Measurements from ENCODE around the gene GNAQ. TPM values are rescaled to one million over a fixed set of nuclear protein-coding genes. Genes with fewer than 3 reads are reported as not detected.

GNAQ gene
- polyA plus RNA-seq, 1 of the 3 experiments (the other 2 are of a cell fraction), result 20.9 TPM

- peak in 1 of 2 experiments; percentile 91; a peak in 2 of 4 replicates for TF ChIP-seq EP300 (IDR thresholded peaks at IDR 0.05; ENCODE audit: borderline replicate concordance in 1 of 2, low read depth in 1 of 2, low read length in 1 of 2)
- TF ChIP-seq PBX3 (IDR thresholded peaks at IDR 0.05), result no peak
- no peak for TF ChIP-seq POLR2AphosphoS5 (IDR thresholded peaks at IDR 0.05; ENCODE audit: low read depth, low read length)
- peak; percentile 48 for TF ChIP-seq CTCF (IDR thresholded peaks at IDR 0.05)
- TF ChIP-seq EZH2phosphoT487 (IDR thresholded peaks at IDR 0.05; ENCODE audit: borderline replicate concordance, low read depth), result no peak
- TF ChIP-seq SMC3 (IDR thresholded peaks at IDR 0.05; ENCODE audit: low read depth, low read length), result no peak
- TF ChIP-seq TCF12 (IDR thresholded peaks at IDR 0.05), result peak; percentile 37; the same call in 1 of the 2 replicates
- TF ChIP-seq FOSL2 (IDR thresholded peaks at IDR 0.05; ENCODE audit: borderline replicate concordance, low read depth), result no peak
Measured at GRCh38 chr9:77896938-77897667, 134.5 kb downstream of the GNAQ start (continued).

- Histone ChIP-seq H3K36me3 (replicated peaks in 1 of 2; ENCODE audit: control insufficient read depth in 1 of 2, insufficient read depth in 2 of 2, low read length in 1 of 2) (peaks cover 0 to 5% of the 10 kb centered on the region in 2 experiments), H4K20me1 (ENCODE audit: insufficient read depth) (peaks cover 21% of the 10 kb centered on the region), H3K4me2 (0 out of 2 replicates have a peak overlapping the region, but pooled peaks have one; percentile 15), H3K27me3 (ENCODE audit: insufficient read depth) (no peaks in the 10 kb centered on the region), H3K4me3 (ENCODE audit: low read depth in 2 of 2, low read length in 1 of 2) (no peak overlapping the region), H2AFZ (ENCODE audit: low read depth) (no peak overlapping the region), H3K9ac (no peak overlapping the region), H3K4me1 (ENCODE audit: control insufficient read depth in 1 of 2, insufficient read depth in 2 of 2, low read depth in 1 of 2, low read length in 1 of 2) (peaks cover 24 to 27% of the 10 kb centered on the region in 2 experiments; a peak in 3 of 4 replicates), H3K9me3 (no peaks in the 10 kb centered on the region), H3K27ac (ENCODE audit: low read depth in 2 of 2, low read length in 1 of 2) (peak overlapping the region; percentile 1 to 83; a peak in 3 of 4 replicates), H3F3A (replicated peaks; ENCODE audit: insufficient read depth) (peaks cover 15% of the 10 kb centered on the region), H3K9me2 (no peaks in the 10 kb centered on the region), H3K79me2 (ENCODE audit: insufficient read depth) (peaks cover 25% of the 10 kb centered on the region)
- CTCF ChIA-PET, result interaction anchor here (0.7 to 3.1 kb wide), 36 partner anchors 9 to 464 kb away, joined by 3 to 35 read pairs (median 4); partner anchors contain the start of gene GNAQ
- POLR2A ChIA-PET, result interaction anchor here (0.7 to 1.1 kb wide), 3 partner anchors 15 to 224 kb away, joined by 3 to 5 read pairs (median 3); partner anchors contain the start of gene GNAQ
- no peak for DNase-seq
- 79% methylated on average over 2 of the region's 2 CpGs for WGBS (ENCODE audit: low lambda C conversion rate)
- TF ChIP-seq EZH2phosphoT487 (IDR thresholded peaks at IDR 0.05; ENCODE audit: borderline replicate concordance, low read depth) (no peak), REST (IDR thresholded peaks at IDR 0.05; ENCODE audit: low read depth, low read length) (no peak), JUND (IDR thresholded peaks at IDR 0.05) (no peak), GABPA (IDR thresholded peaks at IDR 0.05; ENCODE audit: low read depth) (no peak), FOXM1 (IDR thresholded peaks at IDR 0.05; ENCODE audit: low read depth) (no peak), MAX (IDR thresholded peaks at IDR 0.05; ENCODE audit: low read depth) (no peak), ELF1 (IDR thresholded peaks at IDR 0.05) (no peak), RCOR1 (IDR thresholded peaks at IDR 0.05; ENCODE audit: low read length) (no peak), RXRA (IDR thresholded peaks at IDR 0.05; ENCODE audit: borderline replicate concordance, low read depth) (no peak), EP300 (IDR thresholded peaks at IDR 0.05; ENCODE audit: borderline replicate concordance in 1 of 2, low read depth in 1 of 2, low read length in 1 of 2) (no peak), IRF3 (IDR thresholded peaks at IDR 0.05; ENCODE audit: low read depth, low read length) (no peak), GATA2 (CRISPR knock-in tag; IDR thresholded peaks at IDR 0.05) (no peak), RAD21 (IDR thresholded peaks at IDR 0.05; ENCODE audit: low read length) (no peak), NRF1 (IDR thresholded peaks at IDR 0.05; ENCODE audit: low read depth, low read length) (no peak), FOSL2 (IDR thresholded peaks at IDR 0.05; ENCODE audit: borderline replicate concordance, low read depth) (no peak)
Measured at GRCh38 chr9:77896269-77896937, 135.2 kb downstream of the GNAQ start.

Data from SK-N-SH (cell line).